ENCODE results near the gene NEK11.

GRCh38 chr3:131233900-131234668 lies 207.4 kb downstream of the NEK11 start:
- TF ChIP-seq, protein P1, sequence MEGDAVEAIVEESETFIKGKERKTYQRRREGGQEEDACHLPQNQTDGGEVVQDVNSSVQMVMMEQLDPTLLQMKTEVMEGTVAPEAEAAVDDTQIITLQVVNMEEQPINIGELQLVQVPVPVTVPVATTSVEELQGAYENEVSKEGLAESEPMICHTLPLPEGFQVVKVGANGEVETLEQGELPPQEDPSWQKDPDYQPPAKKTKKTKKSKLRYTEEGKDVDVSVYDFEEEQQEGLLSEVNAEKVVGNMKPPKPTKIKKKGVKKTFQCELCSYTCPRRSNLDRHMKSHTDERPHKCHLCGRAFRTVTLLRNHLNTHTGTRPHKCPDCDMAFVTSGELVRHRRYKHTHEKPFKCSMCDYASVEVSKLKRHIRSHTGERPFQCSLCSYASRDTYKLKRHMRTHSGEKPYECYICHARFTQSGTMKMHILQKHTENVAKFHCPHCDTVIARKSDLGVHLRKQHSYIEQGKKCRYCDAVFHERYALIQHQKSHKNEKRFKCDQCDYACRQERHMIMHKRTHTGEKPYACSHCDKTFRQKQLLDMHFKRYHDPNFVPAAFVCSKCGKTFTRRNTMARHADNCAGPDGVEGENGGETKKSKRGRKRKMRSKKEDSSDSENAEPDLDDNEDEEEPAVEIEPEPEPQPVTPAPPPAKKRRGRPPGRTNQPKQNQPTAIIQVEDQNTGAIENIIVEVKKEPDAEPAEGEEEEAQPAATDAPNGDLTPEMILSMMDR (IDR thresholded peaks at IDR 0.05) = no peak
- no peak for TF ChIP-seq EP300 (IDR thresholded peaks at IDR 0.05)
- no peak for TF ChIP-seq POLR2AphosphoS5 (IDR thresholded peaks at IDR 0.05)
- no peak for TF ChIP-seq POLR2A (IDR thresholded peaks at IDR 0.05)
